HG02970 (cell line): ENCODE measurements around the gene CDH23.

Experiments
- ATAC-seq: cut with Tn5 transposase; IDR thresholded peaks from one replicate; pipeline ENCODE4 v1.9.1; 2021; ENCODE audit warnings: mild to moderate bottlenecking, moderate library complexity, moderate number of reproducible peaks; ENCODE audit not compliant: unreplicated experiment, low FRiP score

The CDH23 gene

DNA sequence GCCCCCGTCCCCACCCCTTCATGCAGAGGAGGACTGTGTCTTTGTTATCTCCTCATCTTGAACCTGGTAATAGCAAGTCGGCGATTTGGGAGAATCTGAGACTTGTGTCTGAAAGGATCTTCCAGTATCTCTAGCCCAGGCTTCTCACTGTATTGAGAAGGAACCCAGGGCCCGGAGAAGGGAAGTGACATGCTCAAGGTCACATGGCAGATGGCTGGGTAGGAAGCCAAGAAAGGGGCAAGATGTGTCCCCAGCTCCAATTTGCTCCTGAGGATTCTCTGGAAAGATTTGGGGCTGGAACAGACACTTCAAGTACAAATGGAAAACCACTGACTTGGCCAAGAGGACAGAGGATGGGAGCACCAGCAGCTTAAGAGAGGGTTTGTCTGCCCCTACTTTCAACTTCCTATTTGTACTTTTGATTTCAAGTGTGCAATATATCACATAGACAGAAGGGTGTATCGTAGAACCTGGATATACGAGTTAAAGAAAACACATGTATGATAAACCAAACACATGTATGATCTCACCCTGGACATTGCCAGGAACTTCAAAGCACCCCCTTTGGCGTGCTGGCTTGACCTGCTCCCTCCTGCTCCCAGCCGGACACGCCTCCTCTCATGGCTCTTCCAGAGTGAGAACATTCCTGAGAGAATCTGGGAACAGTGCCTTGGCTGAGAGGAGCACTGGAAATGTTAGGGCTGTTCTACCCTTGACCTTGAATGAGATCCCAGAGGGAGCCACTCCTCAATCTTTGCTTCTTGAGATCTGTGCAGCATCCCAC is 79.7 kb downstream of the CDH23 start:
- ATAC-seq, result no peak

- no peak for ATAC-seq
These were observed 81.5 kb downstream of the CDH23 start for GRCh38 chr10:71478173-71478572.

- no peak for ATAC-seq
These were observed 82.2 kb downstream of the CDH23 start for GRCh38 chr10:71478813-71479365.

DNA sequence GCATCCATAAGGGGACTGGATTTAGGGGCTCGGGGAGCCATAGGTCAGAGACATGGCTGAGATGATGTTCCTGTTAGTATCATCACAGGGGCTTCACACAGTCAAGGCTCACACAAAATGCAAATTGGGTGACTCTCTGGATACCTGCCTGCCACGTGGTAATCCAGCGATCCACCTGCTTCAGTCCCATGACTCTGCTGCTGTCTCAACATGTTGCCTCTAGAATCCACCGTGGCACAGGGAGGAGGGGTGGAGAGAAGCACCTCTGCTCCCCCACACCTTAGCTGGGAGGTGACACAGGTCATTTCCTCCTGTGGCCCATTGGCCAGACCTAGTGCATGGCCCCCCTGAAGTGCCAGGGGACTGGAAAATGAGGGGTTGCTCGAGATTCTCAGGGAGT is 83.1 kb downstream of the CDH23 start:
- ATAC-seq, result no peak

DNA sequence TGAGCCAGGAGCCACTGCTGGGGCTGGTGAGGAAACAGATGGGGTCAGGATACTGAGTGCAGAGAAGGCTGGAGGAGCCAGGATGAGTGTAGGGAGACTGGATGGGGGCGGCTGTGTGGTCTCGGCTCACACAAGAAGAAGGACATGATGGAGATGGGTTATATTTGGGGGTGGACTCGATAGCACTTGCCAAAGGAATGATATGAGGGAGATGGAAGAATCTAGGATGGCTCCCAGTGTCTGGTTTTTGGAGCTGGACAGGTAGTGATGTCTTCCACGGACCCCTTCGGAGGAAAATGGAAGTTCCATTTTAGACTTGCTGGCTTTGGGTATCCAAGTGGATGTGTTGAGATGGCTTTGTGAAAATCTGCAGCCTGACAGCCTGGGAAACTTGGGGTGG is 83.9 kb downstream of the CDH23 start:
- no peak for ATAC-seq

DNA sequence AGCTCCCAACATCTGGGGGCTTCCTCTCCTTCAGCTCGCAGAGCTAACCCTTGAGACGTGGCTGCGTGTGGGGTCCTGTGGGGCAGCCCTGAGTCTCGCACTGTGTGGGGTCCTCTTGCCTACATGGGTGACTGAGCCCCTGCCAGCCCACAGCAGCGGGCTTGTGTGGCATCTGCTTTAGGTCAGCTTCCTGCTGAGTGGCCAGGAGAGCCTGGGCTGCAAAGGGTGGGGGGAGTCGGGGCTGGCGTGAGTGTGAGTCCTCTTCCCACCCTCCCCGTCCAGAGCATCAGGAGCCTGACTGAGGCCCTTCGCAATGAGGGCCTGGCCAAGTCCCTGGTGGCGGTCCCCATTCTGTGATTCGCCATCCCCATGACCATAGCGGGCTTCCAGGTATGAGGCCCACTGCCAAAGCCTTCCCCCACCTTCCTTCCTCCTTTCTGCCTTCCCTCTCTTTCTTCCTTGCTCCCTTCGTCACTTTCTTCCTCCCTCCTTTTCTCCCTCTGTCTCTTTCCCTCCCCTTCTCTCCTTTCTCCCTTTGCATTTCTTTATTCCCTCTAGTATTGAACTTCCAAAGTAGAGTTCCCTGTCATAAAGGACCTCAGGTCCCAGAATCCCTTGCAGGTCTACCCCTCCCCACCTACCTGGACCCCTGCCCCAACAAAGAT is 85.2 kb downstream of the CDH23 start:
- no peak for ATAC-seq

GRCh38 chr10:71482620-71483019 is 85.9 kb downstream of the CDH23 start:
- ATAC-seq, result no peak

- no peak for ATAC-seq
These were observed 86.4 kb downstream of the CDH23 start for GRCh38 chr10:71483135-71483534.

DNA sequence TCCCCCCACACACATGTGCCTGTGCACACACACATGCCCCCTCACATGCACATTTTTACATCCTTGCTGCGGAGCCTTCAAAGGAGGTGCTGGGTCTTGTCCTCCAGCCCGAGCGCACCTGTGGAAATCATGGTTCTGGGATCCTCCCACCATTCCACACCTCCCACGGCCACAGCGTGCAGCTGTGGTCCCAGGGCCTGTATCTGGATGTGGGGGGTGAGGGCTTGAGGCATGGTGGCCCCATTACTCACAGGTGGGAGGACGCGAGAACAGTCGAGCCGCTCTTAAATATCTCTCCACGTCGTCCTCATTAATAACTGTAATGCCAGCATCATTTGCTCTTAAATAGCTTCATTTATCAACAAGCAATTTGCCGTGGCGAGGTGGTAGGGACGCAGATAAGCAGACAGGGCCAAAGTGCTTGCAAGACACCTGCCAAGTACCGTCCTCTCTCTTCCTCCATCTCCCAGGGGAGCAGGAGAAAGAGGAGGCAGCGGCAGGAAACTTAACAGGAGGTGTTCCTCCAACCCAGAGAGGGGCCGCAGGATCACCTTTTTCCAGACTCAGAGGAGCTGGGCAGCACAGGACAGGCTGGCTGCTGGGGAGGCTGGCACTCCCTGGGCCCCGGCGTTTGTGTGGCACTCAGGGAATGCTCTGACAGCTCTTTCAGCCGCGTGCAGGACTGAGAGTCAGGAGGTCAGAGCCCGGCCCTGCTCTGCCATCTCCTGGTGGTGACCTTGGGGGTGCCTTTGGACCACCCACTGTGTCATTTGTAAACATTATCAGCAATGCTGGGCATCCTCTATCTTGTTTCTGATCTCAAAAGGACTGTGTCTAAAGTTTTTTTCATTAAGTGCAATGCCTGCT is 87.4 kb downstream of the CDH23 start:
- ATAC-seq, result no peak

- no peak for ATAC-seq
These were observed 89.9 kb downstream of the CDH23 start for GRCh38 chr10:71486484-71487114.

GRCh38 chr10:71487726-71488125 is 91.0 kb downstream of the CDH23 start:
- ATAC-seq, result no peak

DNA sequence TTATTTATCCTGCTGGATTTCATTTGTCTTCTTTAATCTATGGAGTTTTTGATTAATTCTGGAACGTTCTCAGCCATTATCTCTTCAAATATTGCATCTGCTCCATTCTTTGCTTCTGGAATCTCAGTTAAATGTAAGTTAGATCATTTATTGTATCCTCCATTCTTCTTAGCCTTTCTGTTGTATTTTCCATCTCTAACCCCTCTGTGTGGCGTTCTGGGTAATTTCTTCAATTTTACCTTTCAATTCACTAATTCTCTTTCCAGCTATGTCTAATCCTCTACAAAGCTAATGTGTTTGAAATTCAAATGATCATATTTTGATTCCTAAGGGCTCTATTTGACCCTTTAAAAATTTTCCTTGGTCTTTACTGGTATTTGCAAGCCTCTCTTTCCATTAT is 92.4 kb downstream of the CDH23 start:
- no peak for ATAC-seq

DNA sequence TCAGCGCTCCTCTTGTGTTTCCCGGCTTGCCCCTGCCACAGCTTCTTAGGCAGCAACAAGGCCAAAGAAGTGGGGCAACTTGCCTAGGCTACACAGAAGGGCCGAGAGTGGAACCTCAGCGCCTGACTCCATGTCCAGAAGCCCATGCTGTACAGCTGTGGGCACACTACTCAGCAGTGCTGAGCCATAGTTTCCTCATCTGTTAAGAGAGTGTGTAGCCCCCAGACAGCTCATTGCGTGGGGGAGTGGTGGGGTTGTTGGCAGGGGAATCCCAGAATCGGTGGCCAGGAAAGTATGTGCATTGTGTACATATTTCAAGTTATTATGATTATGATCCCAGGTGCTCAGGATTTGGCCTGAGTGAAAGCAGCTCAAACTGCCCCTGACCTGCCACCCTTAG is 96.2 kb downstream of the CDH23 start:
- ATAC-seq, result no peak

DNA sequence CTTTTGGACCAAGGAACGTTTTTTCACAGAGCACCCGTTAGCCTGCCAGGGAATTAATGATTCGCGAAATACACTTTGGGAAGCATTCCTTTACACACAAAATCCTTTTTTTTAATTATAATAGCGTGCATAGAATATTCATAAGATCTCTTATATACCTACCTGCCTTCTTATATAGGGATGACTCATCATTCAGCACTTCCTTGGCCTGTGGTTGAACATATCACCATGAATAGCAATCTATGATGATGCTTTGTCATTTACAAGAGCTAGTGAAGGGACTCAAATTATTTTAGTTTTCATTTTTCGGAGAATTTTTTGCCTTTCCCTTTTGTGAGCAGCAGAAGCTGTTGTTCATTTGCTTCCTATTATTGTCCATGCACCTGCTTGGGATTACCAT is 97.0 kb downstream of the CDH23 start:
- no peak for ATAC-seq

- no peak for ATAC-seq
These were observed 97.8 kb downstream of the CDH23 start for GRCh38 chr10:71494476-71494875.

- ATAC-seq, result no peak
These were observed 98.3 kb downstream of the CDH23 start for GRCh38 chr10:71494980-71495381.

DNA sequence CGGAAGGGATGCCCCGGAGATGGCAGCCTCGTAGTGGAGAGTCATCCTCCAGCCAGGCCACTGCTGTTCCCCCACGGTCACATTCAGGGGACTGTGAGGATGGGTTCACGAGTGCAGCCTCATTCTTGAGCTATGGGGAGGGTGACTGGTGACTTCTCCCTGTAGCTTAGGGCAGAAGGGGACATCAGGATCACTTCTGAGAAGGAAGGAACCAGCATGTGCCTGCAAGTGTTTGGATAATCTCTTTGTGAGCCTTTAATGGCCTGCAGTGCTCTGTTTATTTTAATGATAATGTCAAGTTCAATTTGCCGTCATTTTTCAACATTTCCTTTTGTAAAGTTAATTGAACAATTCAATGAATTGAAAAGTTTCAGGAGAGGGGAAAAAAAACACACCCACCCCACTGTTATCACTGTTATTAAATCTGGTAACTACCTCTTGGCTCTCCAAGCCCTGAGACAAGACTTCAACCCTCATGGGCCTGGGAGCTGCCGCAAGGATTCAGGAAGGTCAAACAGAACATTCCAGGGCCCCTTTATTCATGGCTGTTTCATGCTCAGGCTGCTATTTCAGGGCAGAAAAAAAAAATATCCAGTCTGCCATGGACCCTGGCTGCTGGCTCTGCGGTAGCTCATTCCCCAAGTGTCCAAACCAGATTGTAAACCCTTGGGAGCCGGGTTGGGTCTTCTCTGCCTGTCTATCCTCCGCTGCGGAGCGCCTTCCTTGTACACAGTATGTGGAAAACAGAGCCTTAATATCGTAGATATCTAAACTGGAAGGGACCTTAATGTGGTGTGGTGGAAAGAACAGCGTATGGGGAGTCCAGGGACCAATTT is 100.4 kb downstream of the CDH23 start:
- no peak for ATAC-seq

DNA sequence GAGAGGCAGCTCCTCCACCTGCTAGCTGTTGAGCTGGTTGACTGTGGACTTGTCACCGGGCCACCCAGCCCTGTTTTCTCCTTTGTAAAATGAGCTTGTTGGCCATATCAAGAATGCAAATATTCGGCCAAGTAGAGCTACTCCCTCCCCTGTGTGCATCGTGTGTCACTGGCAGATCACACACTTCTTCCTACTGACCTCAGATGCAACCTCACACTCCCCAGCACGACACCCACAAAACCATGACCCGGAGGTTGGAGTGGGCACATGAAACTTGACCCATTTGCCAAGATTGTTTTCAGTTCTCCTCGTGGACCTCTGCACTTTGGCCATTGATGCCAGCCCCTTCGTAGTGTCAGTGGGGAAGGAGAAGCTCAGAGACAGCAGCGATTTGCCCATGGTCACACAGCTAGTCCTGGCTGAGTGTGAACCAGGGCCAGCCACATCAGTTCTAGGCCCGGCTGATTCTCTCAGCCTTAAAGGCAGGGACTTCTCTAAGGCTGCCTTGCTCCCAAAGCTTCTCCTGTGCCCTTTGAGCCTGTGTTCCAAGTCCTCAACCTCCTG is 101.1 kb downstream of the CDH23 start:
- ATAC-seq, result no peak

DNA sequence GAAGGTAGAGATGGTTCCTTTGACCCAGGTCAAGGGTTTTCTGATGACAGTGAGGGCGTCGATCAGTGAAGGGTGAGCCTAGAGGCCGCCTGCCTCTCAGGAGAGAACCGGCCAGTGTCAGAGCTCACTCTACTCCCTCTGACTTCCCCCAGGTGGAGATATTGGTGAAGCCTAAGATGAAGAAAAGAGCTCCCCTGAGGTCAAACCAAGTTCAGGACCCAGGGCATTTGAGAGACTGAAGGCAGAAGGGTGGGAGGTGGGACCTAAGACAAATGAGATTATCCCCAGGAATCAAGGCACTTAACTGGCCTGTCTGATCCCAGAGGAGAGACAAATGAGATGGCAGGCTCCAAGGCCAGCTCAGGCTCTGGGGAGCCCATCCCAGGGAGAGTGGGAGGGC is 104.7 kb downstream of the CDH23 start:
- ATAC-seq, result no peak
